Activated CD4-positive, CD25-positive, alpha-beta regulatory T cell treated with anti-CD3 and anti-CD28 coated beads, Interleukin-2, amount 50 U/mL, for 16 hours (primary cell): ENCODE measurements around the gene NLRP6.
"Not testable (repeated sequence)": the region's sequence is repeated elsewhere in the genome, so short reads cannot be mapped to it uniquely, and the experiment has no call there.

Source experiments
- DNase-seq: peaks from one replicate; pipeline ENCODE4 v3.0.0-alpha.2; 2020; ENCODE audit warnings: low read depth, low spot score

The NLRP6 gene

DNA sequence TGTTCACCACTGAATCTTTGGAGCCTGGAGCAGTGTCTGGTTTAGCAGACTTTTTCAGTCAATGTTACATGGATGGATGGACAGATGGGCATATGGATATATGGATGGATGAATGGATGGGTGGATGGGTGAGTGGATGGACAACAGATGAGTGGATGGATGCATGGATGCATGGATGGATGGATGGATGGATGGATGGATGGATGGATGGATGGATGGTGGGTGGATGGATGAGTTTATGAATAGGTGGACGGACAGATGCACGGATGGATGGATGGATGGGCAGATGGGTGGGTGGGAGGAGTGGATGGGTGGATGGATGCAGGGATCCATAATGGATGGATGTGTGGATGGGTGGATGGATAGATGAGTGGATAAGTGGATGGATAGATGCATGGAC lies 22.4 kb upstream of the NLRP6 start:
- DNase-seq, result no peak

DNA sequence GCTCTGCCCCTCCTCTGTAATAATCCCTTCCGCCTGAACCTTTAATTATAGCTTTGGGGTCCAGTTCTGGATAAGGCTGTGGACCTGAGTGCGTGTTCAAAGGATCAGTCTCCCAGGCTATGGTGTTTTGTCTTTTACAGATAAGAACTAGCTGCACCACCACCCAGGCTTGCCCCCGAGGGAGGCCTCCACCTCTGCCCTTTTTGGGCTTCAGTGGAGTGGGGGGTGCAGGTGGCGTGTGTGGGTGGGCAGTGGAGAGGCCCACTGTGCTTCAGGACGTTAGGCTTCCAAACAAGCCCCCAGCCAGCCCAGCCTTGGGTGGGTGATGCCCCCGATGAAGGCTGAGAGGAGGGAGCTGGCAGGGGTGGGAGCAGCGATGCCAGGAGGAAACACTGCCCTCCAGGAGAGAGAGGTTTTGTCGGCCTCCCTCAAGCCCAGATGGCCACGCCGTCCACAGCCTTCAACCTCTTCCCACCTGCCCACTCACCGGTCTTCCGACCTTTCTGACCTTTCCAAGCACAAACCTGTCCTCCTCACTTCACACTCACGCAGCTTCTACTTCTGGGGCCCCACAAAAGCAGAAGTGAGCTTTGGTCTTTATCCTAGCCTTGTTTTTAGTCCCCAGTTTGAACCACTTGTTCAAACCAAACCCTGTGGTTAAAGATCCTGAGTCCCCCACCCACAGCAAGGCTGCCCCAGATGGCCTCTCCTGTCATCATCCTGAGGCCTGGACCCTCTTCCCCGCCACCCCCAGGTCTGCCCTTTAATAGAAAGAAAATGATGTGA lies 21.1 kb upstream of the NLRP6 start:
- DNase-seq, result no peak

DNA sequence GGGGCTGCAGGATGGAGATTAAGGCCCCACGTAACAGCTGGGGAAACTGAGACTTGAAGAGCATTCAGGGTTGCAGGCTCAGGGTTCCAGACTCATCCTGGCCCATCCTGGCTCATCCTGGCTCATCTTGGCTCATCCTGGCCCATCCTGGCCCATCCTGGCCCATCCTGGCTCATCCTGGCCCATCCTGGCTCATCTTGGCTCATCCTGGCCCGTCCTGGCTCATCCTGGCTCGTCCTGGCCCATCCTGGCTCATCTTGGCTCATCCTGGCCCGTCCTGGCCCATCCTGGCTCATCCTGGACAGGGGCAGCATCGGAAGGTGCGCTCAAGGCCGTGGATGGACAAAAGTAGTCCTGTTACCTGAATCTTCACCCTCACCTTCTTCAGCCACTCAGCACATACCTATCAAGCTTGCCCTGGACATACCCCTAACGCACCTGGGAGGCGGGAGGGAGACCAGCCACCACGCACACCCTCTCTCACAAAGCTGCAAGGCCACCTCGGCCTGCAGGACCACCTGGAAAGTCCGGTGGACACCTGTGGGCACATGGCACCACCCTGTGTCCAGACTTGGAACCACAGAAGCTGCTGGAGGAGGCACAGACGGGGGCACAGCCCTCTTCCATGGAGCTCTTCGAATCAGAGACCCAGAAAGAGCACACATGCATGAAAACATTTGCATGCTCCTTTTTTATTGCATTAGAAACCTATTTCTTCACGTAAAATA lies 20.3 kb upstream of the NLRP6 start:
- no peak for DNase-seq

DNA sequence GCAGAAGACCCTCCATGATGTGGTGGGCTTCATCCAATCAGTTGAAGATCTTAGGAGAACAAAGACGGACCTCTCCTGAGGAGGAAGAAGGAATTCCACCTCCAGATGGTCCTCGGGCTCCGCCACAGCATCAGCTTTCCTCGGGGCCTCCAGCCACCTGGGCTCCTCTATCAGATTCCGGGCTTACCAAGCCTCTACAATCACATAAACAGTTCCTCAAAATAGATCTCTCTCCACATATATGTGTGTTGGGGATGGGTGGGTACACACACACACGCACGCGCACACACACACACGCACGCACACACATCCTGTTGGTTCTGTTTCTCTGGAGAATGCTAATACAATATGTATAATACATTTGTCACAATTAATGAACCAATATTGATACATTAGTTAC lies 18.8 kb upstream of the NLRP6 start:
- DNase-seq, result no peak

DNA sequence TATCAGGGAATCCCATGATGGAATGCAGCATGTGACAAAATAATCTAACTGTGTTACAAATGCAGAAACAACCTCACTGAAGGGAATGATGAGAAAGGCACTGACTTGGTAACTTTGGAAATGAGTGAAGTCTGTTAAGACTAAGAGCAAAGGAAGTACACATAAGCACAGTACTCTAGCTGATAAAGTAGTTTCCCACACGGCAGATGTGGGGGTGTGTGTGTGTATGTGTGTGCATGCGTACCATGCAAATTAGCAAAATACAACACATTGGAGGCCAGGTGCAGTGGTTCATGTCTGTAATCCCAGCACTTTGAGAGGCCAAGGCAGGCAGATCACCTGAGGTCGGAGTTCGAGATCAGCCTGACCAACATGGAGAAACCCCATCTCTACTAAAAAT lies 16.6 kb upstream of the NLRP6 start:
- DNase-seq, result no peak

DNA sequence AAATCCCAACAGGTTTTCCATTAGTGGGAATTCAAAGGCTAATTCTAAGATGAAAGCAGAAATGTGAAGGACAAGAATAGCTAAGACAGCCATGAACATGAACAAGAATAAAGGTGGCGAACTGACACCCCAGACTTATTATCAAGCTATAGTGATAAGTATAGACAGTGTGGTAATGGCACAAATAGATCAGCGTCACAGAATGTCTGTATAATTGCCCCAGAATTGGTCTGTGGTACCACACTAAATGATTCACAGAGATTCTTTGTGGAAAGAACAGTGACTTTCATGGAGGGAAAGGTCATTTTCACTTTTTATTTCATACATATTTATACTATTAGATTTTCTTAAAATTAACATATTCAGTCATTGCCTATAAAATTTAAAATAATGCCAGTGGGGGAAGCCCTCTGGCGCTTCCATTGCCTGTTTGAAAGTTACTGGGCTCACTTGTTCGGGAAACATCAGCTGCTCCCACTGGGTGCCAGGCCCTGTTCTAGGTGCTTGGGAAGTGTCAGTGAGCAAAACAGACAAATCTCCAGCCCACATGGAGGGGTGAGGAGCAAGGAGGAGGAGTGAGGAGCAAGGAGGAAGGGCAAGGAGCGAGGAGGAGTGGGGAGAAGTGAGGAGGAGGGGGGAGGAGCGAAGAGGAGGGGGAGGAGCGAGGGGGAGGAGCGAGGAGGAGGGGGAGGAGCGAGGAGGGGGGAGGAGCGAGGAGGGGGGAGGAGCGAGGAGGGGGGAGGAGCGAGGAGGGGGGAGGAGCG lies 11.3 kb upstream of the NLRP6 start:
- DNase-seq, result no peak

DNA sequence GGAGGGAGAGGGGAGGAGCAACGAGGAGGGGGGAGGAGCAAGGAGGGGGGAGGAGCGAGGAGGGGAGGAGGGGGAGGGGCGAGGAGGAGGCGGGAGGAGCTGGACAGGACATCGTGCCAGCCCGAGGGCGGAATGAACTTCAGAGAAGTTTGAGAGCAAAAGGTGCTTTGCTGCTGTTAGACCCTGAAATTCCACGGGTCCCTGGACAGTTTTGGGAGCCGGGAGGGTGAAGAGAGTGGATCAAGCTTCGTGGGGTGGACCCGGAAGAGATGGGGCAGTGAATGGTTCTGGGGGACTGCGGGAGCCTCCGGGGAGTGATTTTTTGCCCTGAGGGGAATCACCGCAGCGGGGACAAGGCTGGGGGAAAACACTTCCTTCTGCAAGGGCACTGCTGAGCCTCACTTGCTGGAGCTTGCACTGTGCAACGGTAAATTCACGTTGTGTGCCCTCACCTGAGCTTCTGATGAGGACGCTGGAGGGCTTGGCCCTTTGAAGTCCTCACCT lies 10.7 kb upstream of the NLRP6 start:
- DNase-seq, result no peak

DNA sequence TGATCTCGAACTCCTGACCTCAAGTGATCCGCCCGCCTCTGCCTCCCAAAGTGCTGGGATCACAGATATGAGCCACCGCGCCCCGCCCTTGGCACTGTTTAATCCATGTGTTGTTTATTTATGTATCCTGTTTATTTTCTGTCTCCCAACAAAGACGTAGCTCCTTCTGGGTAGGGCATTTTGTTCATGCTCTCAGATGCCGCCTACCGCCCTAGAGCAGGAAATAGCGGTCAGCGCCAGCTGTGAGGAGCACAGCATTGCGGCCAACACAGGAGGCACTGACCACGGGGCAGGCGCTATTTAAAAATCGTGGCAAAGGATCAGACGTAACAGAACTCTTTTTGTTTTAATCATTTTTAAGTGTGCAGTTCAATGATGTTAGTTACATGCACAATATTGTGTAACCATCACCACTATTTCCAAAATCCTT lies 9.5 kb upstream of the NLRP6 start:
- not testable (repeated sequence) for DNase-seq

DNA sequence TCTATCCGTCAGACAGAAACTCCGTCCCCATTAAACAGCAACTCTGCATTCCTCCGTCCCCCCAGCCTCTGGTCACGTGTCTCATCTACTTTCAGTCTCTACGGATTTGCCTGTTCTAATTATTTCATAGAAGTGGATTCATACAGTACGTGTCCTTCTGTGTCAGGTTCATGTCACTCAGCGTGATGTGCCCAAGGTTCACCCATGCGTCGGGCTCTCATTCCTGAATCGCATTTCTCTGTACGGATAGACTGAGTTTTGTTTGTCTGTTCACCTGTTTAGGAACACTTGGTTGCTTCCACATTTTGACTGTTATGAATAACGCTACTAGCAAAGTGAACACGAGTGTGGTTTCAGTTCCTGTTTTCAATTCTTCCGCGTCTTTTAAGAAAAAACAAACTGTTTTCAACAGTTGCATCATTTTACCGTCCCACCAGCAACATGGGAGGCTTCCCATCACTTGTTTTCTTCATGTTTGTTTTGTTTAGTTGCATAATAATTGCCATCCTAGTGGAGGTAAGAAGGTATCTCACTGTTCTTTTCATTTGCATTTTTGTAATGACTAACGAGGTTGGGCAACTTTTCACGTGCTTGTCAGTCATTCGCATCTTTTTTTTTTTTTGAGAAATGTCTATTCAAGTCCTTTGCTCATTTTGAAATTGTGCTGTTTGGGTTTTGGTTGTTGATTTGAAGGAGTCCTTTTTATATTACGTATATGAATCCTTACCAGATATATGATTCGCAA lies 8.9 kb upstream of the NLRP6 start:
- no peak for DNase-seq

DNA sequence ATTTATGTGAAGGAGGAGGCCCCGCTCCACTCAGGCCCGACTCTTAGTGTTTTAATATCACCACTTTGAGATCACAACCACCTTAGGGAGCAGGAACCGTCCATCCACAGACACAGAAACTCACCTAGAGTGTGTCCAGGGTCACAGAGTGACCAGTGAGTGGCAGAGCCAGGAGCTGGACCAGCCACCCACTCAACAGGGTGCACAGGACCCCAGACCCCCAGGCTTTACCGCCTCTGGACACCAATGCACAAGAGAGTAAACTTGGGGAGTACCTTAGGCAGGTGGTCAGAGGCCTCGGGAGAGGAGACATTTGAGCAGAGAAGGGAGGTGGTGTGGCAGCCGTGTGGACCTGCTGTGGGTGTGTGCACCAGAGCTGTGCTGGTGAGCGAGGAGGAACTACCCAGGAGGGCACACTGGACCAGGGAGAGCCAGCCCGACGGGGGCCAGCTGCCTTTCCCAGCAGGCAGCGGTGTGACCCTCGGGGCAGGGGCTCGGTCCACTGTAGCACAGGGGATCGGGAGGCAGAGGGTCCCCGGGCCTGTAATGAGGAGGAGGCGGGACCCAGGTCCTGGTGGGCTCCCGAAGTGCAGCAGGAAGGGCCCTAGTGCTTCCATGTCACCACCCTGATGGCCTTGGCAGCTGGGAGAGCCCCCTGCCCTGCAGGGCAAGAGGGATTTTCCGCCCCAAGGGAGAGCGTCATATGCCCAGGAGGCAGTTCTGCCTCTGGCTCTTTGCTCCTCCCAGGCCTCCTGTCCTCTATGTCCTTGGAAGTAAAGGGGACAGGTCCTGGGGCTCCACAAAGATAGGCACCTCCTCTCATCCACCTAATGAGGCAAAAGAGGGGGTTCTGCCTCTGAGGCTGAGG lies 7.5 kb upstream of the NLRP6 start:
- DNase-seq, result no peak

DNA sequence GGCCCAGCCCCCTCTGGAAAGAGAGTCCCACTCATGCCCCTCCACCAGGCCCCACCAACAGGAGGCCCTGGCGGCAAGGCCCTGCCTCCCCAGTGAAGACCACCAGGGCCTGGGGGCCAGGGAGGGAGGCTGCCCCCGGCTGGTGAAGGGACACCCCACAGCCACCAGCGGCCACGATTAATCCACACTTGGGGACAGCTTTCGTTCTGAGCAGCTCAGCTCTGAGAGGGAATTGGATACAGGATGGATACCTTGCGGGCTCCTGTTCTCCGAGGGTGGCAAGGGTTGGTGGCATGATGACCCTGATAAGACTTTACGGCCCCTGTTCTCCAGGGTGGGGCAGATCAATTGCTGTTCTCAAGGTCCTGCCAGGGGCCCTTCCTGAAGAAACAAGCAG lies 6.9 kb upstream of the NLRP6 start:
- DNase-seq, result no peak

DNA sequence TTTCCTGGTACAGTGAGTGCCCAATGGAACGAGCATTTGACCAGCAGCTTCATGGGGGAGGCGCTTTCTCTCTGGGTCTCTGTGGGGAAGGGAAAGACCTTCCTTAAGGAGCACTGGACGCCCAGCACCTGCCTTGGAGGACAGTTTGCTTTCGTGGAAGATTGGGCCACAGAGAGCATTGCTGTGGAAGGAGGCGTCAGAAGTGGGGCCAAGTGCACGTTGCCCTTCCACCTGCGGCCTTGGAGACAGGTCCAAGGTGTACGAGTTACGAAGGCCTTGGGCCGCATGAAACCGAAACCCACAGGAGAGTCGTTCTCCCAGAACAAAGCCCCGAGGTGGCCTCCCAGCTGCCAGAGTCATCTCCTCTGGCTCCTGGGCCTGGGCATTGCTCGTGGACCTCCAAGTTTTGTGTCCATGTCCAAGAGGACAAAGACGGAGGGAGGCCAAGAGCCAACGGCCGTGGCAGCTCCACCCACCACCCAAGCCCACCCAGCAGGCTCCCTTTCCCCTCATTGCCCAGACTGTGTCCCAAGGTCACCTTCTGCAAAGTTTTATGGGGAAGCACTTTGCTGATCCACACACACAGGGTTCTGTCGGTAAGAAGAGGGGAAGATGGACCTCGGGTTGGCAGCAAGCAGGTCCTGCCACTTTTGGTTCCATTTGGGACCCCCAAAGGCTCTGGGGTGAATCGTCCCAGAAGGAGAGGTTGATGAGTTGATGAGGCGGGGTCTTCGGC lies 5.8 kb upstream of the NLRP6 start:
- no peak for DNase-seq

DNA sequence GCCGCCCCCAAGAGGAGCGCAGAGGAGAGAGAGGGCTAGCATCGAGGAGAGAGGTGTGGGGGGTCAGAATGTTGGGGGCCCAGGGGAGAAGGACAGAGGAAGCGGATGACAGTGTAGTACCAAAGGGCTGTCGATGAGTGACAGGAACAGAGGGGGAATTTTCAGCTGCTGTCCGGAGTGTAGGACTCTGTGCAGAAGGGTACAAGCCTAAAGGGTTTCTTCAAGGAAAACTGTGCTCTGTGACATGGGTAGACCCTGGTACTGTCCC lies 5.3 kb upstream of the NLRP6 start:
- no peak for DNase-seq

DNA sequence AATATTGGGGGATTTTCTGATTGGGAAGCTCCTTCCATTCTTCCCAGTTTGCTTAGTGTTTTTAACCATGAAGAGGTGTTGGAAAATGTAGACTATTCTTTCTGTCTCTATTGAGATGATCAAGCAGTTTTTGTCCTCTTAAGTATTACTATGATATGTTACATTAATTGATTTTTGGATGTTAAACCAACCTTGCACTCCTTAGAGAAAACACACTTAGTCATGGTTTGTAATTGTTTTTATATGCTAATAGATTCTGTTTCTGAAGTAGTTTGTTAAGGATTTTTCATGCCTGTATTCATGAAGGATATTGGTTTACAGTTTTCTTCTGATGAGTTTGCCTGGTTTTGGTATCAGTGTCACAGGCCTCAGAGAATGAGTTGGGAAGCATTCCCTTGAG lies 2.0 kb upstream of the NLRP6 start:
- no peak for DNase-seq

DNA sequence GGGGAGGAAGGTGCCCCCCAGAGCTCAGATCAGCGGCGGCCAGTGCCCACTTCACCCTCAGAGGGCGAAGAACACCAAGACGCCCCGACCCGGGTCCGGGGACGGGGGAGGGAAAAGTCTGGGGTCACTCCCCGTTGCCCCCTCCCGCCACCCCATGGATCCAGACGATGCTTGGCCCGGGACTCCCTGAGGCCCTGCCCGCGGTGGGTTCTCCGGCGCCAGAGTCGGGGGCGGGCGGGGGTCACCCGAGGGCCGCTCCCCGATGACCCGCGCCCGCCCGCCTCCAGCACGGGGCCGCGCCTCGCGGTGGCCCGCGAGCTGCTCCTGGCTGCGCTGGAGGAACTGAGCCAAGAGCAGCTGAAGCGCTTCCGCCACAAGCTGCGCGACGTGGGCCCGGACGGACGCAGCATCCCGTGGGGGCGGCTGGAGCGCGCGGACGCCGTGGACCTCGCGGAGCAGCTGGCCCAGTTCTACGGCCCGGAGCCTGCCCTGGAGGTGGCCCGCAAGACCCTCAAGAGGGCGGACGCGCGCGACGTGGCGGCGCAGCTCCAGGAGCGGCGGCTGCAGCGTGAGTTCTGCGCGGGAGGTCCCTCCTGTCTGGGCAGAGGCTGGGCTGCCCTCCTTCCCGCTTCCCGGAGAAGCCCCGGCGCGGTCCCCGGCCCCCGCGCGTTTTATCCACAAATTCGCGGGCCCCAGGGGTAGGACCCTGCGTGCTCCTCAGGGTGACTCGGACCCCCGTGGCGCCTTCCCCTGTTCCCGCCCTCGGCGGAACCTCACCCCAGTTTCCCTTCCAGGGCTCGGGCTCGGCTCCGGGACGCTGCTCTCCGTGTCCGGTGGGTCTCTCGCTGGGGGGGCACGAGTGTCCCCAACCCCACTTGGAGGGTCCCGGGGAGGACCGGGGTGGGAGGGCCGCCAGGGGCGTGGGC lies 1.1 kb downstream of the NLRP6 start:
- DNase-seq, result no peak

DNA sequence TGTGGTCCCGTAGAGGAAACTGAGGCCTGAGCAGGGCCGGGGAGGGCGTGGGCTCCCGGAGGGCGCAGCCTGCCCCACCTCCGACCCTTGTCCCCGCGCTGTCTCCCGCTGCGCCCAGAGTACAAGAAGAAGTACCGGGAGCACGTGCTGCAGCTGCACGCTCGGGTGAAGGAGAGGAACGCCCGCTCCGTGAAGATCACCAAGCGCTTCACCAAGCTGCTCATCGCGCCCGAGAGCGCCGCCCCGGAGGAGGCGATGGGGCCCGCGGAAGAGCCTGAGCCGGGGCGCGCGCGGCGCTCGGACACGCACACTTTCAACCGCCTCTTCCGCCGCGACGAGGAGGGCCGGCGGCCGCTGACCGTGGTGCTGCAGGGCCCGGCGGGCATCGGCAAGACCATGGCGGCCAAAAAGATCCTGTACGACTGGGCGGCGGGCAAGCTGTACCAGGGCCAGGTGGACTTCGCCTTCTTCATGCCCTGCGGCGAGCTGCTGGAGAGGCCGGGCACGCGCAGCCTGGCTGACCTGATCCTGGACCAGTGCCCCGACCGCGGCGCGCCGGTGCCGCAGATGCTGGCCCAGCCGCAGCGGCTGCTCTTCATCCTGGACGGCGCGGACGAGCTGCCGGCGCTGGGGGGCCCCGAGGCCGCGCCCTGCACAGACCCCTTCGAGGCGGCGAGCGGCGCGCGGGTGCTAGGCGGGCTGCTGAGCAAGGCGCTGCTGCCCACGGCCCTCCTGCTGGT lies 1.9 kb downstream of the NLRP6 start:
- no peak for DNase-seq

DNA sequence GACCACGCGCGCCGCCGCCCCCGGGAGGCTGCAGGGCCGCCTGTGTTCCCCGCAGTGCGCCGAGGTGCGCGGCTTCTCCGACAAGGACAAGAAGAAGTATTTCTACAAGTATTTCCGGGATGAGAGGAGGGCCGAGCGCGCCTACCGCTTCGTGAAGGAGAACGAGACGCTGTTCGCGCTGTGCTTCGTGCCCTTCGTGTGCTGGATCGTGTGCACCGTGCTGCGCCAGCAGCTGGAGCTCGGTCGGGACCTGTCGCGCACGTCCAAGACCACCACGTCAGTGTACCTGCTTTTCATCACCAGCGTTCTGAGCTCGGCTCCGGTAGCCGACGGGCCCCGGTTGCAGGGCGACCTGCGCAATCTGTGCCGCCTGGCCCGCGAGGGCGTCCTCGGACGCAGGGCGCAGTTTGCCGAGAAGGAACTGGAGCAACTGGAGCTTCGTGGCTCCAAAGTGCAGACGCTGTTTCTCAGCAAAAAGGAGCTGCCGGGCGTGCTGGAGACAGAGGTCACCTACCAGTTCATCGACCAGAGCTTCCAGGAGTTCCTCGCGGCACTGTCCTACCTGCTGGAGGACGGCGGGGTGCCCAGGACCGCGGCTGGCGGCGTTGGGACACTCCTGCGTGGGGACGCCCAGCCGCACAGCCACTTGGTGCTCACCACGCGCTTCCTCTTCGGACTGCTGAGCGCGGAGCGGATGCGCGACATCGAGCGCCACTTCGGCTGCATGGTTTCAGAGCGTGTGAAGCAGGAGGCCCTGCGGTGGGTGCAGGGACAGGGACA lies 2.7 kb downstream of the NLRP6 start:
- no peak for DNase-seq
